Immature natural killer cell (primary cell): ENCODE results near the gene GRIN2A. TPM values are rescaled to one million over a fixed set of nuclear protein-coding genes. Genes with fewer than 3 reads are reported as not detected.

Experiments used
- DNase-seq, 3 donors: peaks; one replicate each; pipeline ENCODE4 v3.0.0; 2022; ENCODE audit warnings: mixed read lengths in 1 of 3
- H3K27ac Mint-ChIP-seq, 6 donors: one replicate each; pipeline ENCODE4 v1.8.0; 2020; ENCODE audit warnings: mixed read lengths in 6 of 6, mild to moderate bottlenecking in 5 of 6, inconsistent platforms in 4 of 6, moderate library complexity in 3 of 6
- H3K27me3 Mint-ChIP-seq, 3 donors: one replicate each; pipeline ENCODE4 v1.8.0; 2020 to 2021; ENCODE audit warnings: low read depth in 3 of 3, mild to moderate bottlenecking in 3 of 3, mixed read lengths in 3 of 3, moderate library complexity in 3 of 3, inconsistent platforms in 1 of 3
- H3K36me3 Mint-ChIP-seq, 3 donors: one replicate each; pipeline ENCODE4 v1.8.0; 2020; ENCODE audit warnings: mixed read lengths in 3 of 3, inconsistent platforms in 2 of 3, mild to moderate bottlenecking in 2 of 3
- H3K4me1 Mint-ChIP-seq, 2 donors: one replicate each; pipeline ENCODE4 v1.8.0; 2020; ENCODE audit warnings: inconsistent platforms in 2 of 2, mild to moderate bottlenecking in 2 of 2, mixed read lengths in 2 of 2, moderate library complexity in 1 of 2
- H3K4me3 Mint-ChIP-seq, 5 donors: one replicate each; pipeline ENCODE4 v1.8.0; 2020; ENCODE audit warnings: mild to moderate bottlenecking in 5 of 5, mixed read lengths in 5 of 5, inconsistent platforms in 3 of 5, moderate library complexity in 3 of 5
- H3K9me3 Mint-ChIP-seq, 6 donors: one replicate each; pipeline ENCODE4 v1.8.0; 2020; ENCODE audit warnings: mild to moderate bottlenecking in 6 of 6, mixed read lengths in 6 of 6, inconsistent platforms in 4 of 6, moderate library complexity in 3 of 6
- polyA plus RNA-seq, 3 donors: library from polyadenylated mRNA; unstranded; fragments of 300-500 nt; fragmentation: Illumina TruSeq; gene quantifications; one replicate each; pipeline ENCODE4 v1.2.3, GENCODE V29; 2021

GRIN2A gene
- polyA plus RNA-seq, 3 donors from 2014 or later = not detected

GRCh38 chr16:9787717-9788116 lies 394.5 kb downstream of the GRIN2A start:
- no peak overlapping the region for H3K27ac Mint-ChIP-seq
- no peak for DNase-seq
- H3K27me3 Mint-ChIP-seq = peaks cover 0 to 5% (median 0%) of the 10 kb centered on the region in 3 donors
- no peaks in the 10 kb centered on the region for H3K36me3 Mint-ChIP-seq
- H3K4me1 Mint-ChIP-seq = no peaks in the 10 kb centered on the region
- peaks cover 0 to 5% (median 0%) of the 10 kb centered on the region in 6 donors for H3K9me3 Mint-ChIP-seq
- no peak overlapping the region for H3K4me3 Mint-ChIP-seq

- Mint-ChIP-seq H3K4me1 (no peaks in the 10 kb centered on the region), H3K9me3 (peaks cover 0 to 3% (median 0%) of the 10 kb centered on the region in 6 donors)
These were observed 401.4 kb downstream of the GRIN2A start for GRCh38 chr16:9780831-9781230.

GRCh38 chr16:9778849-9779248 lies 403.4 kb downstream of the GRIN2A start:
- Mint-ChIP-seq H3K27ac (no peak overlapping the region), H3K36me3 (no peaks in the 10 kb centered on the region), H3K4me3 (no peak overlapping the region), H3K4me1 (no peaks in the 10 kb centered on the region), H3K9me3 (peaks cover 0 to 3% (median 0%) of the 10 kb centered on the region in 6 donors), H3K27me3 (peaks cover 0 to 6% (median 0%) of the 10 kb centered on the region in 3 donors)
- no peak for DNase-seq

More at GRCh38 chr16:9780831-9781230, 401.4 kb downstream of the GRIN2A start:
- Mint-ChIP-seq H3K4me3 (no peak overlapping the region), H3K27me3 (peaks cover 0 to 6% (median 0%) of the 10 kb centered on the region in 3 donors), H3K27ac (no peak overlapping the region), H3K36me3 (no peaks in the 10 kb centered on the region)
- no peak for DNase-seq

- DNase-seq = no peak
- Mint-ChIP-seq H3K9me3 (peaks cover 0 to 3% (median 0%) of the 10 kb centered on the region in 6 donors), H3K4me3 (no peak overlapping the region), H3K36me3 (no peaks in the 10 kb centered on the region), H3K27ac (no peak overlapping the region), H3K4me1 (no peaks in the 10 kb centered on the region), H3K27me3 (peaks cover 0 to 6% (median 0%) of the 10 kb centered on the region in 3 donors)
These were observed 406.2 kb downstream of the GRIN2A start for GRCh38 chr16:9775998-9776397.

- peaks cover 0 to 2% (median 0%) of the 10 kb centered on the region in 3 donors for H3K27me3 Mint-ChIP-seq
- no peak overlapping the region for H3K4me3 Mint-ChIP-seq
- peaks cover 0 to 1% (median 0%) of the 10 kb centered on the region in 6 donors for H3K9me3 Mint-ChIP-seq
- H3K4me1 Mint-ChIP-seq = no peaks in the 10 kb centered on the region
- no peak for DNase-seq
- H3K36me3 Mint-ChIP-seq = no peaks in the 10 kb centered on the region
- no peak overlapping the region for H3K27ac Mint-ChIP-seq
These were observed 408.9 kb downstream of the GRIN2A start for GRCh38 chr16:9773289-9773688.

GRCh38 chr16:9772526-9773225 lies 409.6 kb downstream of the GRIN2A start:
- Mint-ChIP-seq H3K36me3 (no peaks in the 10 kb centered on the region), H3K4me3 (no peak overlapping the region), H3K4me1 (no peaks in the 10 kb centered on the region), H3K27me3 (peaks cover 0 to 2% (median 0%) of the 10 kb centered on the region in 3 donors), H3K27ac (no peak overlapping the region), H3K9me3 (peaks cover 0 to 1% (median 0%) of the 10 kb centered on the region in 6 donors)
- DNase-seq = no peak

GRCh38 chr16:9766891-9767290 lies 415.3 kb downstream of the GRIN2A start:
- no peak for DNase-seq
- Mint-ChIP-seq H3K9me3 (peaks cover 0 to 9% (median 0%) of the 10 kb centered on the region in 6 donors), H3K4me3 (no peak overlapping the region), H3K4me1 (no peaks in the 10 kb centered on the region), H3K36me3 (no peaks in the 10 kb centered on the region), H3K27me3 (peaks cover 0 to 4% (median 1%) of the 10 kb centered on the region in 3 donors), H3K27ac (no peak overlapping the region)

GRCh38 chr16:9763505-9763904 lies 418.7 kb downstream of the GRIN2A start:
- H3K9me3 Mint-ChIP-seq = peaks cover 0 to 12% (median 0%) of the 10 kb centered on the region in 6 donors
- H3K36me3 Mint-ChIP-seq = no peaks in the 10 kb centered on the region
- H3K27me3 Mint-ChIP-seq = peaks cover 3 to 6% (median 4%) of the 10 kb centered on the region in 3 donors
- DNase-seq = no peak
- H3K4me1 Mint-ChIP-seq = no peaks in the 10 kb centered on the region
- no peak overlapping the region for H3K4me3 Mint-ChIP-seq
- no peak overlapping the region for H3K27ac Mint-ChIP-seq

GRCh38 chr16:9761870-9762269 lies 420.4 kb downstream of the GRIN2A start:
- H3K4me3 Mint-ChIP-seq = no peak overlapping the region
- H3K27ac Mint-ChIP-seq = no peak overlapping the region
- no peak for DNase-seq
- no peaks in the 10 kb centered on the region for H3K4me1 Mint-ChIP-seq
- peaks cover 3 to 6% (median 5%) of the 10 kb centered on the region in 3 donors for H3K27me3 Mint-ChIP-seq
- no peaks in the 10 kb centered on the region for H3K36me3 Mint-ChIP-seq
- peaks cover 0 to 7% (median 0%) of the 10 kb centered on the region in 6 donors for H3K9me3 Mint-ChIP-seq

GRCh38 chr16:9757687-9758086 lies 424.5 kb downstream of the GRIN2A start:
- H3K36me3 Mint-ChIP-seq = no peaks in the 10 kb centered on the region
- DNase-seq = no peak
- no peak overlapping the region for H3K4me3 Mint-ChIP-seq
- no peaks in the 10 kb centered on the region for H3K4me1 Mint-ChIP-seq
- no peak overlapping the region for H3K27ac Mint-ChIP-seq
- peaks cover 0 to 4% (median 0%) of the 10 kb centered on the region in 6 donors for H3K9me3 Mint-ChIP-seq
- H3K27me3 Mint-ChIP-seq = peaks cover 1 to 5% (median 3%) of the 10 kb centered on the region in 3 donors

GRCh38 chr16:9756434-9756833 lies 425.8 kb downstream of the GRIN2A start:
- Mint-ChIP-seq H3K4me1 (no peaks in the 10 kb centered on the region), H3K4me3 (no peak overlapping the region), H3K9me3 (no peaks in the 10 kb centered on the region), H3K36me3 (no peaks in the 10 kb centered on the region), H3K27me3 (peaks cover 1 to 7% (median 5%) of the 10 kb centered on the region in 3 donors), H3K27ac (no peak overlapping the region)
- no peak for DNase-seq

- Mint-ChIP-seq H3K4me3 (no peak overlapping the region), H3K4me1 (no peaks in the 10 kb centered on the region), H3K27me3 (peaks cover 1 to 4% (median 2%) of the 10 kb centered on the region in 3 donors), H3K9me3 (no peaks in the 10 kb centered on the region), H3K27ac (no peak overlapping the region), H3K36me3 (no peaks in the 10 kb centered on the region)
- no peak for DNase-seq
These were observed 427.1 kb downstream of the GRIN2A start for GRCh38 chr16:9755081-9755480.

- H3K36me3 Mint-ChIP-seq = no peaks in the 10 kb centered on the region
- peaks cover 0 to 3% (median 0%) of the 10 kb centered on the region in 3 donors for H3K27me3 Mint-ChIP-seq
- no peak overlapping the region for H3K27ac Mint-ChIP-seq
- no peaks in the 10 kb centered on the region for H3K4me1 Mint-ChIP-seq
- H3K4me3 Mint-ChIP-seq = no peak overlapping the region
- peaks cover 0 to 10% (median 0%) of the 10 kb centered on the region in 6 donors for H3K9me3 Mint-ChIP-seq
- DNase-seq = no peak
These were observed 440.5 kb downstream of the GRIN2A start for GRCh38 chr16:9741776-9742175.

GRCh38 chr16:9739301-9739700 lies 442.9 kb downstream of the GRIN2A start:
- no peak for DNase-seq
- Mint-ChIP-seq H3K4me1 (no peaks in the 10 kb centered on the region), H3K9me3 (peaks cover 0 to 10% (median 0%) of the 10 kb centered on the region in 6 donors), H3K27ac (no peak overlapping the region), H3K36me3 (no peaks in the 10 kb centered on the region), H3K4me3 (no peak overlapping the region), H3K27me3 (peaks cover 0 to 3% (median 0%) of the 10 kb centered on the region in 3 donors)
